ENCODE results near the gene S1PR1. TPM values are rescaled to one million over a fixed set of nuclear protein-coding genes. Genes with fewer than 3 reads are reported as not detected.

The S1PR1 gene
- total and polyA plus RNA-seq, 7 donors, result 1.2 to 29.3 (median 19.8) TPM

- H3K36me3 ChIP-seq, result no peaks in the 10 kb centered on the region
- H3K27me3 ChIP-seq, result no peaks in the 10 kb centered on the region
- H3K4me3 ChIP-seq, result no peak overlapping the region
- peaks cover 0 to 10% (median 4%) of the 10 kb centered on the region in 4 donors for H3K4me1 ChIP-seq
- 8 to 31% methylated on average over 2 of the region's 2 CpGs for WGBS, 2 donors
- TF ChIP-seq POLR2AphosphoS5 (IDR thresholded peaks at IDR 0.05) (peak in 1 of 4 donors; percentile 17), EP300 (IDR thresholded peaks at IDR 0.05) (no peak)
- DNase-seq, result no peak
- intact Hi-C loops (cut with DNase I), result no loop called here
- H3K9me3 ChIP-seq, result no peaks in the 10 kb centered on the region
- H3K27ac ChIP-seq, result no peak overlapping the region
Observed at GRCh38 chr1:101264697-101265096, 27.9 kb downstream of the S1PR1 start.

DNA sequence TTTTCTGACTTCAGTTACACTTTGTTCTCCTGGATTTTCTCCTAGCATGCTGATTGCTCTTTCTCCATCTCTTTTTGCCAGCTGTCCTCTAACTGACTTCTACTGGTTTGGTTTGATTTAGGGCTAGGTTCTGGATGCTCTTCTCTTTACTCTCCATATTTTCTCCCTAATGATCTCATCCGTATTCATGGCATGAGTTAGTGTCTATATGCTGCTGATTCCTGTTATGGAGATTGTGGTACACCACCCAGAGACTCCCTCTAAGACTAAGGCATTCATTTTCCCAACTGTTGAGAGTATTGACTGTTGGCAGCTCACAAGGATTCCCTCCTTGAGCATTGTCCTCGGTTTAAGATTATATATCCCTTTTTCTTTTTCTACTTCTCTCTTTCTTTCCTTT lies 28.9 kb downstream of the S1PR1 start:
- TF ChIP-seq, protein P1, sequence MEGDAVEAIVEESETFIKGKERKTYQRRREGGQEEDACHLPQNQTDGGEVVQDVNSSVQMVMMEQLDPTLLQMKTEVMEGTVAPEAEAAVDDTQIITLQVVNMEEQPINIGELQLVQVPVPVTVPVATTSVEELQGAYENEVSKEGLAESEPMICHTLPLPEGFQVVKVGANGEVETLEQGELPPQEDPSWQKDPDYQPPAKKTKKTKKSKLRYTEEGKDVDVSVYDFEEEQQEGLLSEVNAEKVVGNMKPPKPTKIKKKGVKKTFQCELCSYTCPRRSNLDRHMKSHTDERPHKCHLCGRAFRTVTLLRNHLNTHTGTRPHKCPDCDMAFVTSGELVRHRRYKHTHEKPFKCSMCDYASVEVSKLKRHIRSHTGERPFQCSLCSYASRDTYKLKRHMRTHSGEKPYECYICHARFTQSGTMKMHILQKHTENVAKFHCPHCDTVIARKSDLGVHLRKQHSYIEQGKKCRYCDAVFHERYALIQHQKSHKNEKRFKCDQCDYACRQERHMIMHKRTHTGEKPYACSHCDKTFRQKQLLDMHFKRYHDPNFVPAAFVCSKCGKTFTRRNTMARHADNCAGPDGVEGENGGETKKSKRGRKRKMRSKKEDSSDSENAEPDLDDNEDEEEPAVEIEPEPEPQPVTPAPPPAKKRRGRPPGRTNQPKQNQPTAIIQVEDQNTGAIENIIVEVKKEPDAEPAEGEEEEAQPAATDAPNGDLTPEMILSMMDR (IDR thresholded peaks at IDR 0.05), result no peak
- TF ChIP-seq POLR2A (IDR thresholded peaks at IDR 0.05), result no peak
- TF ChIP-seq EP300 (IDR thresholded peaks at IDR 0.05), result no peak
- no peak for TF ChIP-seq POLR2AphosphoS5 (IDR thresholded peaks at IDR 0.05)
- intact Hi-C loops (cut with DNase I), result no loop called here
- Histone ChIP-seq H3K4me3 (no peak overlapping the region), H3K27me3 (no peaks in the 10 kb centered on the region), H3K9me3 (no peaks in the 10 kb centered on the region), H3K36me3 (no peaks in the 10 kb centered on the region), H3K27ac (no peak overlapping the region), H3K4me1 (peaks cover 0 to 10% (median 4%) of the 10 kb centered on the region in 4 donors)
- WGBS, 2 donors, result 86 to 89% methylated on average over 2 of the region's 2 CpGs
- DNase-seq, result no peak

DNA sequence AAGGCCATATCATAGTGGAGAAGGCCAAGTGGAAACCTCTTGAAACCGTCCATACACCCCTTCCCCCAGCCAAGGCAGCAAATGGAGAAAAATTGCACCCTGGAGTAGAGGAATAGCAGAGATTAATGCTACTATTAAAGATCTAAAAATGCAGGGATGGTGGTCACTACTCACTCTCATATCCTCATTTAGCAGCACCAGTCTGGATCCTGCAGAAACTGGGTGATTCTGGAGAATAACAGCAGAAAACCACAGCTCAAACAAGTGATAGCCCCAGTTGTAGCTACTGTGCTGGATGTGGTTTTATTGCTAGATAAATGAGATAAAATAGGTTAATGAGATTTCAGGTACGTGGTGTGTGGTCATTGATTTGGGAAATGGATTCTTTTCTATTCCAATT lies 30.3 kb downstream of the S1PR1 start:
- no peaks in the 10 kb centered on the region for H3K36me3 ChIP-seq
- H3K4me3 ChIP-seq, result no peak overlapping the region
- H3K27me3 ChIP-seq, result no peaks in the 10 kb centered on the region
- intact Hi-C loops (cut with DNase I), result no loop called here
- TF ChIP-seq POLR2A (IDR thresholded peaks at IDR 0.05) (no peak), EP300 (IDR thresholded peaks at IDR 0.05) (no peak), POLR2AphosphoS5 (IDR thresholded peaks at IDR 0.05) (no peak)
- TF ChIP-seq, protein P1 (IDR thresholded peaks at IDR 0.05), result no peak
- no peaks in the 10 kb centered on the region for H3K9me3 ChIP-seq
- no peak overlapping the region for H3K27ac ChIP-seq
- DNase-seq, result no peak
- peaks cover 0 to 10% (median 4%) of the 10 kb centered on the region in 4 donors for H3K4me1 ChIP-seq
- WGBS, 2 donors, result 83% methylated on average over 2 of the region's 2 CpGs

DNA sequence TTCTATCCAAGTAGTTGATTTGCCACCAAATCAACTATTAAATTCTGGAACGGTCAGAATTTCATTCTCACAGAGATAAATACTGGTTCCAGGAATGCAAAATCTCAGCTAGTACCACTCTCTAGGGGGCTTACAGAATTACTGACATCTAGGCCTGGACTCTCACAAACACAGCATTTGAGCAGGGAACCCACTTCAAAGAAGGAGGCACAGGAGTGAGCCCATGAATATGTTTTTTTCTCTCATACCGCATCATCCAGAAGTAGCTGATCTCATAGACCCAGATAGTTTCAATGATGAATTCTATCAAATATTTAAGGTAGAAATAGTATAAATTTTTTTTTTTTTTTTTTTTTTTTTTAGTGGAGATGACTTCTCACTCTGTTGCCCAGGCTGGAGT lies 32.1 kb downstream of the S1PR1 start:
- no peak overlapping the region for H3K4me3 ChIP-seq
- no peaks in the 10 kb centered on the region for H3K36me3 ChIP-seq
- H3K27ac ChIP-seq, result no peak overlapping the region
- 96 to 98% methylated on average over 2 of the region's 2 CpGs for WGBS, 2 donors
- TF ChIP-seq EP300 (IDR thresholded peaks at IDR 0.05), result no peak
- no peak for TF ChIP-seq POLR2A (IDR thresholded peaks at IDR 0.05)
- no peaks in the 10 kb centered on the region for H3K27me3 ChIP-seq
- intact Hi-C loops (cut with DNase I), result no loop called here
- no peak for DNase-seq
- H3K4me1 ChIP-seq, result peaks cover 0 to 10% (median 0%) of the 10 kb centered on the region in 4 donors
- H3K9me3 ChIP-seq, result no peaks in the 10 kb centered on the region

DNA sequence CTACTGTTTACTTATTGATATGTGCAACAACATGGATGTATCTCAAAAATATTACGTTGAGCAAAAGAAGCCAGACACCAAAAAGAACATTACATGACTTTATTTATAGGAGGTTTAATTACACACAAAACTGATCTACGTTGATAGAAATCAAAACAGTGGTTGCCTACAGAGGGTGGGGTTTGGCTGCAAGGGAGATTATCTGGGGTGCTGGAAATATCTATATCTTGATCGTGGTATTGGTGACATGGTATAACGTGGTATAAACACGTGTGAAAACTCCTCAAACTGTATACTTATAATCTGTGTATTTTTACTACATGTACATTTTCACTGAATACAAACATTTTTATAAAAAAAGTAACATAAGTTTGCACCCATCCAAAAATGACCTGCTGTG lies 38.9 kb downstream of the S1PR1 start:
- H3K4me1 ChIP-seq, result no peaks in the 10 kb centered on the region
- no peak for DNase-seq
- WGBS, 2 donors, result 68 to 77% methylated on average over 5 of the region's 5 CpGs

More for the DNA sequence above, 38.9 kb downstream of the S1PR1 start:
- H3K27ac ChIP-seq, result no peak overlapping the region
- TF ChIP-seq, protein P1 (IDR thresholded peaks at IDR 0.05), result no peak
- TF ChIP-seq EP300 (IDR thresholded peaks at IDR 0.05) (no peak), POLR2A (IDR thresholded peaks at IDR 0.05) (no peak), POLR2AphosphoS5 (IDR thresholded peaks at IDR 0.05) (no peak)
- H3K27me3 ChIP-seq, result no peaks in the 10 kb centered on the region
- no peak overlapping the region for H3K4me3 ChIP-seq
- intact Hi-C loops (cut with DNase I), result no loop called here
- H3K9me3 ChIP-seq, result no peaks in the 10 kb centered on the region
- no peaks in the 10 kb centered on the region for H3K36me3 ChIP-seq

All from sigmoid colon (tissue), 7 donors.